ENCODE data around the gene TCP10L. TPM values are rescaled to one million over a fixed set of nuclear protein-coding genes. Genes with fewer than 3 reads are reported as not detected.

The TCP10L gene
- total RNA-seq, 4 donors from 2014 or later = 1.0 to 10.3 (median 2.4) TPM

- no peaks in the 10 kb centered on the region for H3K27me3 ChIP-seq
- peaks cover 0 to 9% (median 0%) of the 10 kb centered on the region in 3 donors for H3K36me3 ChIP-seq
- H3K4me1 ChIP-seq = no peaks in the 10 kb centered on the region
- TF ChIP-seq EP300 (IDR thresholded peaks at IDR 0.05) (no peak), POLR2A (IDR thresholded peaks at IDR 0.05) (no peak)
- TF ChIP-seq, protein P1, sequence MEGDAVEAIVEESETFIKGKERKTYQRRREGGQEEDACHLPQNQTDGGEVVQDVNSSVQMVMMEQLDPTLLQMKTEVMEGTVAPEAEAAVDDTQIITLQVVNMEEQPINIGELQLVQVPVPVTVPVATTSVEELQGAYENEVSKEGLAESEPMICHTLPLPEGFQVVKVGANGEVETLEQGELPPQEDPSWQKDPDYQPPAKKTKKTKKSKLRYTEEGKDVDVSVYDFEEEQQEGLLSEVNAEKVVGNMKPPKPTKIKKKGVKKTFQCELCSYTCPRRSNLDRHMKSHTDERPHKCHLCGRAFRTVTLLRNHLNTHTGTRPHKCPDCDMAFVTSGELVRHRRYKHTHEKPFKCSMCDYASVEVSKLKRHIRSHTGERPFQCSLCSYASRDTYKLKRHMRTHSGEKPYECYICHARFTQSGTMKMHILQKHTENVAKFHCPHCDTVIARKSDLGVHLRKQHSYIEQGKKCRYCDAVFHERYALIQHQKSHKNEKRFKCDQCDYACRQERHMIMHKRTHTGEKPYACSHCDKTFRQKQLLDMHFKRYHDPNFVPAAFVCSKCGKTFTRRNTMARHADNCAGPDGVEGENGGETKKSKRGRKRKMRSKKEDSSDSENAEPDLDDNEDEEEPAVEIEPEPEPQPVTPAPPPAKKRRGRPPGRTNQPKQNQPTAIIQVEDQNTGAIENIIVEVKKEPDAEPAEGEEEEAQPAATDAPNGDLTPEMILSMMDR (IDR thresholded peaks at IDR 0.05) = no peak
- 76 to 83% methylated on average over 13 of the region's 13 CpGs for WGBS, 2 donors
- DNase-seq (ENCODE audit: low spot score in 2 of 2) = no peak
- no peak overlapping the region for H3K27ac ChIP-seq
- H3K4me3 ChIP-seq = no peak overlapping the region
- H3K9me3 ChIP-seq = no peaks in the 10 kb centered on the region
Measured at GRCh38 chr21:32587120-32587519, 1.8 kb upstream of the TCP10L start.

DNA sequence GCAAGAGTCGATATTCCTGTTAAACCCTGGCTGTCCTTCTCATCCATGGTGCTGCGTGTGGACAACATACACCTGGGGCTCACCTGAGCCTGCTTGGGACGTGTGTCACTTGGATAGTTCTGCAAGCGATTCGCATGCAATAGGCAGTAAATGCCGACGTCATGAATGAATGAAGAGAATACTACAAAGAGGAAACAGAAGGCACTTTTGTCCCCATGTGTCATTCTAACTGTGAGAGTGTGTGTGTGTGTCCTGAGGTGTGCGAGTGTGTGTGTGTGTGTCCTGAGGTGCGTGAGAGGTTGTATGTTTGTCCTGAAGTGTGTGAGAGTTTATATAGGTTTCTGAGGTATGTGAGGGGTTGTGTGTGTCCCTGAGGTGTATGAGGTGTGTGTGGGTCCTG lies 647 bp upstream of the TCP10L start:
- TF ChIP-seq, protein P1 (IDR thresholded peaks at IDR 0.05) = no peak
- no peak for TF ChIP-seq POLR2A (IDR thresholded peaks at IDR 0.05)
- TF ChIP-seq EP300 (IDR thresholded peaks at IDR 0.05) = no peak
- Histone ChIP-seq H3K9me3 (no peaks in the 10 kb centered on the region), H3K4me1 (no peaks in the 10 kb centered on the region), H3K36me3 (peaks cover 0 to 9% (median 0%) of the 10 kb centered on the region in 3 donors), H3K27me3 (no peaks in the 10 kb centered on the region), H3K4me3 (no peak overlapping the region), H3K27ac (no peak overlapping the region)
- DNase-seq (ENCODE audit: low spot score in 2 of 2) = no peak
- WGBS, 2 donors = 73 to 82% methylated on average over 9 of the region's 9 CpGs

DNA sequence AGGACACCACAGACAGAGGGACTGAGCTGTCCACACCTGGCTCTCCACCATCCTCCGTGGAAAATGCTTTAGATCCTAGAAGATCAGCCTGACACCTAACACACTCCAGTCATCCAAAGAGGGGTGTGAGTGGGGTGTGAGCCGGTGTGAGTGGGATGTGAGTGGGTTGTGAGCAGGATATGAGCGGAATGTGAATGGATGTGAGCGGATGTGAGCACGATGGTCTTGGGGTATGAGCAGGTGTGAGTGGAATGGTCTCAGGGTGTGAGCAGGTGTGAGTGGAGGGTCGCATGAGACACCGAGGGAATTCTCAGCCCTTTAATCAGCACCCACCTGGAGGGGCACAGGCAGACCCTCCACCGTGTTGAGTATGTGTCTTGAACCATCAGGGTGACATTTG lies 851 bp downstream of the TCP10L start:
- no peaks in the 10 kb centered on the region for H3K9me3 ChIP-seq
- TF ChIP-seq EP300 (IDR thresholded peaks at IDR 0.05) = no peak
- no peak overlapping the region for H3K4me3 ChIP-seq
- H3K36me3 ChIP-seq = peaks cover 0 to 9% (median 0%) of the 10 kb centered on the region in 3 donors
- no peaks in the 10 kb centered on the region for H3K27me3 ChIP-seq
- no peaks in the 10 kb centered on the region for H3K4me1 ChIP-seq
- H3K27ac ChIP-seq = no peak overlapping the region
- 85 to 89% methylated on average over 8 of the region's 8 CpGs for WGBS, 2 donors
- no peak for DNase-seq (ENCODE audit: low spot score in 2 of 2)

GRCh38 chr21:32581732-32582131 lies 3.6 kb downstream of the TCP10L start:
- TF ChIP-seq, protein P1 (IDR thresholded peaks at IDR 0.05) = no peak
- TF ChIP-seq EP300 (IDR thresholded peaks at IDR 0.05) (no peak), POLR2A (IDR thresholded peaks at IDR 0.05) (no peak)
- H3K36me3 ChIP-seq = peaks cover 0 to 16% (median 0%) of the 10 kb centered on the region in 3 donors
- no peak overlapping the region for H3K4me3 ChIP-seq
- H3K27ac ChIP-seq = no peak overlapping the region
- 88 to 91% methylated on average over 13 of the region's 13 CpGs for WGBS, 2 donors
- DNase-seq (ENCODE audit: low spot score in 2 of 2) = no peak
- H3K9me3 ChIP-seq = no peaks in the 10 kb centered on the region
- H3K4me1 ChIP-seq = no peaks in the 10 kb centered on the region
- H3K27me3 ChIP-seq = no peaks in the 10 kb centered on the region

DNA sequence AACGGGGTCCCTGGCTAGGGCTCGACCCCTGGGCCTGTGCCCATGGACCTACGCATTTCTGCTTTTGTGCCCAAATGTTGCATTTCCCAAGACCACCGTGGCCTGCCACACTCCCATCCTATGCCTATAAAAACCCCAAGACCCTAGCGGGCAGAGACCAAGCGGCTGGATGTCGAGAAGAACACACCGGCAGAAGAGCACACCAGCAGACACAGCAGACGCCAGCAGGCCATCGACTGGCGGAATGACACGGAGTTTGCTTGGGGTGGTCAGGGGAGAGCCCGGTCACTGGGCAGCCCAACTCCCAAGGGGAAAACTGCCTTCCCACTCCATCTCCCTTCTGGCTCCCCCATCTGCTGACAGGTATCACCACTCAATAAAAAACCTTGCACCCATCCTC lies 4.4 kb downstream of the TCP10L start:
- DNase-seq (ENCODE audit: low spot score in 2 of 2) = no peak
- Histone ChIP-seq H3K4me1 (no peaks in the 10 kb centered on the region), H3K36me3 (peaks cover 0 to 15% (median 0%) of the 10 kb centered on the region in 3 donors)

More for the DNA sequence above, 4.4 kb downstream of the TCP10L start:
- TF ChIP-seq EP300 (IDR thresholded peaks at IDR 0.05) (no peak), POLR2A (IDR thresholded peaks at IDR 0.05) (no peak)
- TF ChIP-seq, protein P1 (IDR thresholded peaks at IDR 0.05) = no peak
- WGBS, 2 donors = 95 to 96% methylated on average over 13 of the region's 13 CpGs
- Histone ChIP-seq H3K27me3 (no peaks in the 10 kb centered on the region), H3K27ac (no peak overlapping the region), H3K9me3 (no peaks in the 10 kb centered on the region), H3K4me3 (no peak overlapping the region)

Measured in tibial nerve (tissue), 4 donors.